GM23338 (cell line): ENCODE data around the gene USP1. TPM values are rescaled to one million over a fixed set of nuclear protein-coding genes. Genes with fewer than 3 reads are reported as not detected.

Experiments
- ATAC-seq: fragments of 200-7000 bp; cut with Tn5 transposase; 3 replicates; pipeline ENCODE4 v1.9.1; 2020
- DNase-seq: peaks from one replicate; pipeline ENCODE4 v3.0.0-alpha.2; 2015; ENCODE audit warnings: low spot score
- H2AFZ ChIP-seq: fragments of 200-600 bp; sonication (generic); 2 replicates; pipeline ENCODE4 v1.8.0; 2016; ENCODE audit warnings: antibody characterized with exemption, mild to moderate bottlenecking, moderate library complexity
- H3F3A ChIP-seq: fragments of 200-600 bp; sonication (generic); replicated peaks from 2 replicates; pipeline ENCODE4 v1.8.0; 2017; ENCODE audit warnings: antibody characterized with exemption, mixed run types, low read depth
- H3K27ac ChIP-seq: fragments of 200-600 bp; sonication (generic); 2 replicates; pipeline ENCODE4 v1.6.1; 2016; ENCODE audit warnings: low read depth
- H3K27me3 ChIP-seq: fragments of 200-600 bp; sonication (generic); 2 replicates; pipeline ENCODE4 v1.8.0; 2016; ENCODE audit warnings: mild to moderate bottlenecking, mixed run types, moderate library complexity; ENCODE audit not compliant: insufficient read depth
- H3K36me3 ChIP-seq: fragments of 200-600 bp; sonication (generic); 2 replicates; pipeline ENCODE4 v1.8.0; 2016; ENCODE audit warnings: mild to moderate bottlenecking; ENCODE audit not compliant: insufficient read depth
- H3K4me1 ChIP-seq: fragments of 200-600 bp; sonication (generic); 2 replicates; pipeline ENCODE4 v1.8.0; 2016; ENCODE audit warnings: mild to moderate bottlenecking, moderate library complexity; ENCODE audit not compliant: insufficient read depth
- H3K4me2 ChIP-seq: fragments of 200-600 bp; sonication (generic); 2 replicates; pipeline ENCODE4 v1.7.1; 2017; ENCODE audit warnings: mixed run types
- H3K4me3 ChIP-seq: fragments of 200-600 bp; sonication (generic); 2 replicates; pipeline ENCODE4 v1.6.1; 2016; ENCODE audit warnings: mixed run types
- H3K79me2 ChIP-seq: fragments of 200-600 bp; sonication (generic); replicated peaks from 2 replicates; pipeline ENCODE4 v1.8.0; 2017; ENCODE audit warnings: mild to moderate bottlenecking; ENCODE audit not compliant: insufficient read depth
- H3K9me2 ChIP-seq: fragments of 200-600 bp; sonication (generic); 2 replicates; pipeline ENCODE4 v1.8.0; 2017; ENCODE audit not compliant: insufficient read depth
- H4K20me1 ChIP-seq: fragments of 200-600 bp; sonication (generic); replicated peaks from 2 replicates; pipeline ENCODE4 v1.8.0; 2017; ENCODE audit warnings: mild to moderate bottlenecking; ENCODE audit not compliant: insufficient read depth
- H3K27ac Mint-ChIP-seq: 2 replicates; pipeline ENCODE4 v1.8.0; 2020; ENCODE audit warnings: inconsistent platforms, mild to moderate bottlenecking, moderate library complexity, mixed read lengths
- H3K27me3 Mint-ChIP-seq: 3 replicates; pipeline ENCODE4 v1.8.0; 2022; ENCODE audit warnings: low read depth, mild to moderate bottlenecking, moderate library complexity, mixed read lengths, inconsistent platforms; ENCODE audit not compliant: insufficient read depth, poor library complexity
- H3K36me3 Mint-ChIP-seq: 3 replicates; pipeline ENCODE4 v1.8.0; 2021; ENCODE audit warnings: low read depth, mild to moderate bottlenecking, inconsistent platforms, moderate library complexity, mixed read lengths
- H3K4me1 Mint-ChIP-seq: 3 replicates; pipeline ENCODE4 v1.8.0; 2020; ENCODE audit warnings: mild to moderate bottlenecking, inconsistent platforms, mixed read lengths
- H3K4me3 Mint-ChIP-seq: 3 replicates; pipeline ENCODE4 v1.8.0; 2021; ENCODE audit warnings: moderate library complexity, mild to moderate bottlenecking, inconsistent platforms, mixed read lengths
- H3K9me3 Mint-ChIP-seq: 3 replicates; pipeline ENCODE4 v1.8.0; 2020; ENCODE audit warnings: moderate library complexity, mild to moderate bottlenecking, inconsistent platforms, mixed read lengths
- CREB1 ChIP-seq: fragments of 250-450 bp; sonication (Bioruptor Pico); IDR thresholded peaks from 2 replicates; pipeline ENCODE4 v1.5.0; 2020; ENCODE audit warnings: low read depth, mild to moderate bottlenecking, moderate library complexity
- EZH2 ChIP-seq: fragments of 200-600 bp; sonication (generic); IDR thresholded peaks from one replicate; pipeline ENCODE4 v1.8.0; 2017; ENCODE audit warnings: antibody characterized with exemption, mild to moderate bottlenecking, low read depth; ENCODE audit not compliant: unreplicated experiment
- EZH2phosphoT487 ChIP-seq: fragments of 200-600 bp; sonication (generic); IDR thresholded peaks from one replicate; pipeline ENCODE4 v1.8.1; 2018; ENCODE audit warnings: antibody characterized with exemption; ENCODE audit not compliant: unreplicated experiment
- JUNB ChIP-seq: IDR thresholded peaks from one replicate; pipeline ENCODE4 v1.6.1; 2016; ENCODE audit warnings: antibody characterized with exemption; ENCODE audit not compliant: unreplicated experiment
- NANOG ChIP-seq: IDR thresholded peaks from 2 replicates; pipeline ENCODE4 v1.6.1; 2016; ENCODE audit warnings: antibody characterized with exemption, borderline replicate concordance
- POLR2AphosphoS5 ChIP-seq: IDR thresholded peaks from 2 replicates; pipeline ENCODE4 v1.6.1; 2016; ENCODE audit warnings: antibody characterized with exemption, low read depth
- STAT1 ChIP-seq: IDR thresholded peaks from one replicate; pipeline ENCODE4 v1.6.1; 2016; ENCODE audit warnings: antibody characterized with exemption; ENCODE audit not compliant: unreplicated experiment
- ZNF114 ChIP-seq: fragments of 250-450 bp; sonication (Bioruptor Pico); IDR thresholded peaks from 2 replicates; pipeline ENCODE4 v1.5.0; 2020; ENCODE audit warnings: mild to moderate bottlenecking, moderate library complexity
- ZNF331 ChIP-seq: fragments of 250-450 bp; sonication (Bioruptor Pico); IDR thresholded peaks from 2 replicates; pipeline ENCODE4 v1.5.0; 2020; ENCODE audit warnings: low read depth, mild to moderate bottlenecking, moderate library complexity
- polyA plus RNA-seq: library from polyadenylated mRNA; unstranded; fragments of >200 nt; fragmentation: Nextera tagmentation; extraction: Ambion mirVana; gene quantifications from 2 replicates; pipeline ENCODE4 v1.2.1, GENCODE V29; 2016
- total RNA-seq: library from RNA; depleted of rRNA; stranded (reverse); fragments of >200 nt; shearing (Covaris generic); gene quantifications from 2 replicates; pipeline ENCODE4 v1.2.3, GENCODE V29; 2014
- TF ChIP-seq, protein P1 (sequence below): IDR thresholded peaks from one replicate; pipeline ENCODE4 v1.6.1; 2018; ENCODE audit warnings: antibody characterized with exemption; ENCODE audit not compliant: unreplicated experiment
- TF ChIP-seq, protein P2 (sequence below), 2 experiments: fragments of 200-600 bp in 1 of 2; sonication (generic) in 1 of 2; conservative IDR thresholded peaks; 2 replicates each; pipeline versions ENCODE4 v1.5.1 to v1.6.1; 2016 to 2017; ENCODE audit warnings: antibody characterized with exemption in 2 of 2, low read depth in 2 of 2, mild to moderate bottlenecking in 2 of 2, moderate library complexity in 1 of 2
- TF ChIP-seq, protein P3 (sequence below): IDR thresholded peaks from 2 replicates; pipeline ENCODE4 v1.6.1; 2016; ENCODE audit warnings: antibody characterized with exemption
- TF ChIP-seq, protein P4 (sequence below): fragments of 250-450 bp; sonication (Bioruptor Pico); IDR thresholded peaks from 2 replicates; pipeline ENCODE4 v1.5.0; 2020; ENCODE audit warnings: mild to moderate bottlenecking, moderate library complexity

Gene USP1
- total and polyA plus RNA-seq, 2 experiments from 2014 or later = 45.6 to 74.6 TPM

DNA sequence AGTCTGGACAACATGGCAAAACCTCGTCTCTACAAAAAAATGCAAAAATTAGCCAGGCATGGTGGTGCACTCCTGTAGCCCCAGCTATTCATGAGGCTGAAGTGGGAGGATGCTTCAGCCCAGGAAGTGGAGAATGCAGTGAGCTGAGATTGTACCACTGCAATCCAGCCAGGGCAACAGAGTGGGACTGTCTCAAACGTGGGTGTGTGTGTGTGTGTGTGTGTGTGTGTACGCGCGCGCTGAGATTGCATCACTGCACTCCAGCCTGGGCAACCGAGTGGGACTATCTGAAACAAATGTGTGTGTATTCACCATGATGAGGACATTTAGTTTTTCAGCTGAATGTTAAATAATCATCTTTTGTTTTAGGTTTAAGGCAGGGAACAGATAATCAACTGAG, 21.1 kb downstream of the USP1 start (continued):
- TF ChIP-seq, protein P1, sequence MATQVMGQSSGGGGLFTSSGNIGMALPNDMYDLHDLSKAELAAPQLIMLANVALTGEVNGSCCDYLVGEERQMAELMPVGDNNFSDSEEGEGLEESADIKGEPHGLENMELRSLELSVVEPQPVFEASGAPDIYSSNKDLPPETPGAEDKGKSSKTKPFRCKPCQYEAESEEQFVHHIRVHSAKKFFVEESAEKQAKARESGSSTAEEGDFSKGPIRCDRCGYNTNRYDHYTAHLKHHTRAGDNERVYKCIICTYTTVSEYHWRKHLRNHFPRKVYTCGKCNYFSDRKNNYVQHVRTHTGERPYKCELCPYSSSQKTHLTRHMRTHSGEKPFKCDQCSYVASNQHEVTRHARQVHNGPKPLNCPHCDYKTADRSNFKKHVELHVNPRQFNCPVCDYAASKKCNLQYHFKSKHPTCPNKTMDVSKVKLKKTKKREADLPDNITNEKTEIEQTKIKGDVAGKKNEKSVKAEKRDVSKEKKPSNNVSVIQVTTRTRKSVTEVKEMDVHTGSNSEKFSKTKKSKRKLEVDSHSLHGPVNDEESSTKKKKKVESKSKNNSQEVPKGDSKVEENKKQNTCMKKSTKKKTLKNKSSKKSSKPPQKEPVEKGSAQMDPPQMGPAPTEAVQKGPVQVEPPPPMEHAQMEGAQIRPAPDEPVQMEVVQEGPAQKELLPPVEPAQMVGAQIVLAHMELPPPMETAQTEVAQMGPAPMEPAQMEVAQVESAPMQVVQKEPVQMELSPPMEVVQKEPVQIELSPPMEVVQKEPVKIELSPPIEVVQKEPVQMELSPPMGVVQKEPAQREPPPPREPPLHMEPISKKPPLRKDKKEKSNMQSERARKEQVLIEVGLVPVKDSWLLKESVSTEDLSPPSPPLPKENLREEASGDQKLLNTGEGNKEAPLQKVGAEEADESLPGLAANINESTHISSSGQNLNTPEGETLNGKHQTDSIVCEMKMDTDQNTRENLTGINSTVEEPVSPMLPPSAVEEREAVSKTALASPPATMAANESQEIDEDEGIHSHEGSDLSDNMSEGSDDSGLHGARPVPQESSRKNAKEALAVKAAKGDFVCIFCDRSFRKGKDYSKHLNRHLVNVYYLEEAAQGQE = no peak
- TF ChIP-seq POLR2AphosphoS5 (no peak), ZNF331 (no peak), EZH2phosphoT487 (no peak), CREB1 (CRISPR knock-in tag) (no peak), JUNB (no peak), ZNF114 (CRISPR knock-in tag) (no peak), EZH2 (no peak), STAT1 (no peak), NANOG (no peak)
- TF ChIP-seq, protein P2, sequence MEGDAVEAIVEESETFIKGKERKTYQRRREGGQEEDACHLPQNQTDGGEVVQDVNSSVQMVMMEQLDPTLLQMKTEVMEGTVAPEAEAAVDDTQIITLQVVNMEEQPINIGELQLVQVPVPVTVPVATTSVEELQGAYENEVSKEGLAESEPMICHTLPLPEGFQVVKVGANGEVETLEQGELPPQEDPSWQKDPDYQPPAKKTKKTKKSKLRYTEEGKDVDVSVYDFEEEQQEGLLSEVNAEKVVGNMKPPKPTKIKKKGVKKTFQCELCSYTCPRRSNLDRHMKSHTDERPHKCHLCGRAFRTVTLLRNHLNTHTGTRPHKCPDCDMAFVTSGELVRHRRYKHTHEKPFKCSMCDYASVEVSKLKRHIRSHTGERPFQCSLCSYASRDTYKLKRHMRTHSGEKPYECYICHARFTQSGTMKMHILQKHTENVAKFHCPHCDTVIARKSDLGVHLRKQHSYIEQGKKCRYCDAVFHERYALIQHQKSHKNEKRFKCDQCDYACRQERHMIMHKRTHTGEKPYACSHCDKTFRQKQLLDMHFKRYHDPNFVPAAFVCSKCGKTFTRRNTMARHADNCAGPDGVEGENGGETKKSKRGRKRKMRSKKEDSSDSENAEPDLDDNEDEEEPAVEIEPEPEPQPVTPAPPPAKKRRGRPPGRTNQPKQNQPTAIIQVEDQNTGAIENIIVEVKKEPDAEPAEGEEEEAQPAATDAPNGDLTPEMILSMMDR (conservative IDR thresholded peaks at IDR 0.05; ENCODE audit: low read depth in 2 of 2) = no peak
- TF ChIP-seq, protein P3, sequence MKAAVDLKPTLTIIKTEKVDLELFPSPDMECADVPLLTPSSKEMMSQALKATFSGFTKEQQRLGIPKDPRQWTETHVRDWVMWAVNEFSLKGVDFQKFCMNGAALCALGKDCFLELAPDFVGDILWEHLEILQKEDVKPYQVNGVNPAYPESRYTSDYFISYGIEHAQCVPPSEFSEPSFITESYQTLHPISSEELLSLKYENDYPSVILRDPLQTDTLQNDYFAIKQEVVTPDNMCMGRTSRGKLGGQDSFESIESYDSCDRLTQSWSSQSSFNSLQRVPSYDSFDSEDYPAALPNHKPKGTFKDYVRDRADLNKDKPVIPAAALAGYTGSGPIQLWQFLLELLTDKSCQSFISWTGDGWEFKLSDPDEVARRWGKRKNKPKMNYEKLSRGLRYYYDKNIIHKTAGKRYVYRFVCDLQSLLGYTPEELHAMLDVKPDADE = no peak

DNA sequence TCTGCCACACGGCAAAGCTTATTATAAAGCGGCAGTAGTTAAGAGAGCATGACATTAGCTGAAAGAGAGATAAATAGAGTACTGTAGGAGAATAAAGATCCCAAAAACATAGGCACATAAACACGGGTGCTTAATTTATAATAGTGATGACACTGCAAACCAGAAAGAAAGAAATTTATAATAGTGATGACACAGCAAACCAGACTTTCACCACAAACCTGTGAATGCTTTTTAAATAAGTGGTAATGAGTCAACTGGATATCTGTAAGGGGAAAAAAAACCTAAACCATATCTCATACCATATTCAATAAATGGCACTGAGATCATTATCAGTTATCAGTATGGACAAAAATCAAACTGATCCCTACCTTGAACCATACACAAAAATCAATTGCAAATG, 25.5 kb downstream of the USP1 start:
- Histone ChIP-seq H3K4me2 (no peak overlapping the region), H2AFZ (no peak overlapping the region), H3K9me2 (no peaks in the 10 kb centered on the region), H3K79me2 (no peaks in the 10 kb centered on the region), H3K4me1 (no peaks in the 10 kb centered on the region), H3K4me3 (no peak overlapping the region), H3K27ac (no peak overlapping the region), H3F3A (no peaks in the 10 kb centered on the region), H3K27me3 (no peaks in the 10 kb centered on the region), H3K36me3 (no peaks in the 10 kb centered on the region), H4K20me1 (no peaks in the 10 kb centered on the region)
- H3K4me3 Mint-ChIP-seq = no peak overlapping the region
- DNase-seq (no peak), ATAC-seq (no peak)
- no peaks in the 10 kb centered on the region for H3K36me3 Mint-ChIP-seq
- peaks cover 2% of the 10 kb centered on the region for H3K27me3 Mint-ChIP-seq
- H3K4me1 Mint-ChIP-seq = no peaks in the 10 kb centered on the region; the same call in 2 of the 3 replicates
- H3K9me3 Mint-ChIP-seq = no peaks in the 10 kb centered on the region
- H3K27ac Mint-ChIP-seq = no peak overlapping the region
- TF ChIP-seq, protein P3 = no peak
- TF ChIP-seq, protein P4, sequence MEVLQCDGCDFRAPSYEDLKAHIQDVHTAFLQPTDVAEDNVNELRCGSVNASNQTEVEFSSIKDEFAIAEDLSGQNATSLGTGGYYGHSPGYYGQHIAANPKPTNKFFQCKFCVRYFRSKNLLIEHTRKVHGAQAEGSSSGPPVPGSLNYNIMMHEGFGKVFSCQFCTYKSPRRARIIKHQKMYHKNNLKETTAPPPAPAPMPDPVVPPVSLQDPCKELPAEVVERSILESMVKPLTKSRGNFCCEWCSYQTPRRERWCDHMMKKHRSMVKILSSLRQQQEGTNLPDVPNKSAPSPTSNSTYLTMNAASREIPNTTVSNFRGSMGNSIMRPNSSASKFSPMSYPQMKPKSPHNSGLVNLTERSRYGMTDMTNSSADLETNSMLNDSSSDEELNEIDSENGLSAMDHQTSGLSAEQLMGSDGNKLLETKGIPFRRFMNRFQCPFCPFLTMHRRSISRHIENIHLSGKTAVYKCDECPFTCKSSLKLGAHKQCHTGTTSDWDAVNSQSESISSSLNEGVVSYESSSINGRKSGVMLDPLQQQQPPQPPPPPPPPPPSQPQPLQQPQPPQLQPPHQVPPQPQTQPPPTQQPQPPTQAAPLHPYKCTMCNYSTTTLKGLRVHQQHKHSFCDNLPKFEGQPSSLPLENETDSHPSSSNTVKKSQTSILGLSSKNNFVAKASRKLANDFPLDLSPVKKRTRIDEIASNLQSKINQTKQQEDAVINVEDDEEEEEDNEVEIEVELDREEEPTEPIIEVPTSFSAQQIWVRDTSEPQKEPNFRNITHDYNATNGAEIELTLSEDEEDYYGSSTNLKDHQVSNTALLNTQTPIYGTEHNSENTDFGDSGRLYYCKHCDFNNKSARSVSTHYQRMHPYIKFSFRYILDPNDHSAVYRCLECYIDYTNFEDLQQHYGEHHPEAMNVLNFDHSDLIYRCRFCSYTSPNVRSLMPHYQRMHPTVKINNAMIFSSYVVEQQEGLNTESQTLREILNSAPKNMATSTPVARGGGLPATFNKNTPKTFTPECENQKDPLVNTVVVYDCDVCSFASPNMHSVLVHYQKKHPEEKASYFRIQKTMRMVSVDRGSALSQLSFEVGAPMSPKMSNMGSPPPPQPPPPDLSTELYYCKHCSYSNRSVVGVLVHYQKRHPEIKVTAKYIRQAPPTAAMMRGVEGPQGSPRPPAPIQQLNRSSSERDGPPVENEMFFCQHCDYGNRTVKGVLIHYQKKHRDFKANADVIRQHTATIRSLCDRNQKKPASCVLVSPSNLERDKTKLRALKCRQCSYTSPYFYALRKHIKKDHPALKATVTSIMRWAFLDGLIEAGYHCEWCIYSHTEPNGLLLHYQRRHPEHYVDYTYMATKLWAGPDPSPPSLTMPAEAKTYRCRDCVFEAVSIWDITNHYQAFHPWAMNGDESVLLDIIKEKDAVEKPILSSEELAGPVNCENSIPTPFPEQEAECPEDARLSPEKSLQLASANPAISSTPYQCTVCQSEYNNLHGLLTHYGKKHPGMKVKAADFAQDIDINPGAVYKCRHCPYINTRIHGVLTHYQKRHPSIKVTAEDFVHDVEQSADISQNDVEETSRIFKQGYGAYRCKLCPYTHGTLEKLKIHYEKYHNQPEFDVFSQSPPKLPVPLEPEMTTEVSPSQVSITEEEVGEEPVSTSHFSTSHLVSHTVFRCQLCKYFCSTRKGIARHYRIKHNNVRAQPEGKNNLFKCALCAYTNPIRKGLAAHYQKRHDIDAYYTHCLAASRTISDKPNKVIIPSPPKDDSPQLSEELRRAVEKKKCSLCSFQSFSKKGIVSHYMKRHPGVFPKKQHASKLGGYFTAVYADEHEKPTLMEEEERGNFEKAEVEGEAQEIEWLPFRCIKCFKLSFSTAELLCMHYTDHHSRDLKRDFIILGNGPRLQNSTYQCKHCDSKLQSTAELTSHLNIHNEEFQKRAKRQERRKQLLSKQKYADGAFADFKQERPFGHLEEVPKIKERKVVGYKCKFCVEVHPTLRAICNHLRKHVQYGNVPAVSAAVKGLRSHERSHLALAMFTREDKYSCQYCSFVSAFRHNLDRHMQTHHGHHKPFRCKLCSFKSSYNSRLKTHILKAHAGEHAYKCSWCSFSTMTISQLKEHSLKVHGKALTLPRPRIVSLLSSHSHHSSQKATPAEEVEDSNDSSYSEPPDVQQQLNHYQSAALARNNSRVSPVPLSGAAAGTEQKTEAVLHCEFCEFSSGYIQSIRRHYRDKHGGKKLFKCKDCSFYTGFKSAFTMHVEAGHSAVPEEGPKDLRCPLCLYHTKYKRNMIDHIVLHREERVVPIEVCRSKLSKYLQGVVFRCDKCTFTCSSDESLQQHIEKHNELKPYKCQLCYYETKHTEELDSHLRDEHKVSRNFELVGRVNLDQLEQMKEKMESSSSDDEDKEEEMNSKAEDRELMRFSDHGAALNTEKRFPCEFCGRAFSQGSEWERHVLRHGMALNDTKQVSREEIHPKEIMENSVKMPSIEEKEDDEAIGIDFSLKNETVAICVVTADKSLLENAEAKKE (CRISPR knock-in tag) = no peak
- TF ChIP-seq POLR2AphosphoS5 = no peak
- TF ChIP-seq EZH2 = no peak
